Measurements from ENCODE around the gene RHOD. TPM values are rescaled to one million over a fixed set of nuclear protein-coding genes. Genes with fewer than 3 reads are reported as not detected.

The RHOD gene
- total RNA-seq, 1 donor from 2014 or later, result 29.8 TPM

DNA sequence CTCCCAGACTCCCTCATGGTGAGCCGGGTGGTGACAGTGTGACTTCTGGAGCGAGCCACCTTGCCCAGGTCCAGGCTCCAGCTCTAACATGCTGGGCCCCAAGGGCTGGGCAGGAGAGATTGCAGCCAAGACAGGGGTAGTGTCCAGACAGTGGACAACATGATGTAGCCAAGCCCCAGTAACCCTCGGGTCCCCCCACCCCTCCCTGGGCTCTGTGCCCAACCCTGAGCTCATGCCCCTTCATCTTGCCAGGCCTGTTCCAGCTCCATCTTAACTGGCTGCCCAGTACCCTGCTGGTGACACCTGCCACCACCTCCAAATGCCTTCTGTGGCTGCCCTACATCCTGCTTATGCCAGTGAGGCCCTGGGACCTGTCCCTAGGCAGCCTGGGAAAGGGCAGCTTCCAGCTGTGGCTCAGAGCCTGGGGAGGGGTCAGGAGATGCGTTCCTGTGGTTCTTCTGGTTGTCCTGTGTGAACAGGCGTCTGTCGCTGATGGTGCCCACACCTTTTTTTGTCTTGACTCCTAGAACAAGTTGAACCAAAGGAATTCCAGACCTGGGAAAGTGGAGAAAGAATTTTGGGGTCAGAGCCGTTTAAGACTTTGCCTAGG, 46.2 kb upstream of the RHOD start:
- Histone ChIP-seq H3K9me3 (ENCODE audit: insufficient read depth, low read depth, low read length) (no peaks in the 10 kb centered on the region), H3K4me2 (ENCODE audit: low read length) (no peak overlapping the region), H3K4me1 (ENCODE audit: insufficient read depth, low read length) (no peaks in the 10 kb centered on the region), H3K36me3 (ENCODE audit: insufficient read depth, low read length) (no peaks in the 10 kb centered on the region), H3K79me2 (ENCODE audit: insufficient read depth, low read length) (no peaks in the 10 kb centered on the region), H3K9ac (ENCODE audit: low read length) (no peak overlapping the region), H2AFZ (ENCODE audit: low read depth, low read length) (no peak overlapping the region), H3K4me3 (ENCODE audit: insufficient read depth, low read depth, low read length) (no peak overlapping the region), H3K27ac (ENCODE audit: low read depth, low read length) (no peak overlapping the region), H4K20me1 (ENCODE audit: insufficient read depth, low read length) (no peaks in the 10 kb centered on the region), H3K27me3 (ENCODE audit: insufficient read depth, low read length) (peaks cover 2% of the 10 kb centered on the region)
- no peaks in the 10 kb centered on the region for H3K4me1 Mint-ChIP-seq (ENCODE audit: low read depth, unreplicated experiment)
- DNase-seq (ENCODE audit: low read depth) (no peak), FAIRE-seq (no peak)
- H3K4me3 Mint-ChIP-seq (ENCODE audit: unreplicated experiment), result no peak overlapping the region
- H3K27ac Mint-ChIP-seq (ENCODE audit: unreplicated experiment), result no peak overlapping the region
- H3K9me3 Mint-ChIP-seq (ENCODE audit: unreplicated experiment), result no peaks in the 10 kb centered on the region
- H3K36me3 Mint-ChIP-seq (ENCODE audit: low read depth, unreplicated experiment), result no peaks in the 10 kb centered on the region
- H3K27me3 Mint-ChIP-seq (ENCODE audit: low read depth, unreplicated experiment), result peaks cover 27% of the 10 kb centered on the region
- TF ChIP-seq, protein P1, sequence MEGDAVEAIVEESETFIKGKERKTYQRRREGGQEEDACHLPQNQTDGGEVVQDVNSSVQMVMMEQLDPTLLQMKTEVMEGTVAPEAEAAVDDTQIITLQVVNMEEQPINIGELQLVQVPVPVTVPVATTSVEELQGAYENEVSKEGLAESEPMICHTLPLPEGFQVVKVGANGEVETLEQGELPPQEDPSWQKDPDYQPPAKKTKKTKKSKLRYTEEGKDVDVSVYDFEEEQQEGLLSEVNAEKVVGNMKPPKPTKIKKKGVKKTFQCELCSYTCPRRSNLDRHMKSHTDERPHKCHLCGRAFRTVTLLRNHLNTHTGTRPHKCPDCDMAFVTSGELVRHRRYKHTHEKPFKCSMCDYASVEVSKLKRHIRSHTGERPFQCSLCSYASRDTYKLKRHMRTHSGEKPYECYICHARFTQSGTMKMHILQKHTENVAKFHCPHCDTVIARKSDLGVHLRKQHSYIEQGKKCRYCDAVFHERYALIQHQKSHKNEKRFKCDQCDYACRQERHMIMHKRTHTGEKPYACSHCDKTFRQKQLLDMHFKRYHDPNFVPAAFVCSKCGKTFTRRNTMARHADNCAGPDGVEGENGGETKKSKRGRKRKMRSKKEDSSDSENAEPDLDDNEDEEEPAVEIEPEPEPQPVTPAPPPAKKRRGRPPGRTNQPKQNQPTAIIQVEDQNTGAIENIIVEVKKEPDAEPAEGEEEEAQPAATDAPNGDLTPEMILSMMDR (IDR thresholded peaks at IDR 0.05; ENCODE audit: insufficient read depth, low read depth, low read length), result no peak

DNA sequence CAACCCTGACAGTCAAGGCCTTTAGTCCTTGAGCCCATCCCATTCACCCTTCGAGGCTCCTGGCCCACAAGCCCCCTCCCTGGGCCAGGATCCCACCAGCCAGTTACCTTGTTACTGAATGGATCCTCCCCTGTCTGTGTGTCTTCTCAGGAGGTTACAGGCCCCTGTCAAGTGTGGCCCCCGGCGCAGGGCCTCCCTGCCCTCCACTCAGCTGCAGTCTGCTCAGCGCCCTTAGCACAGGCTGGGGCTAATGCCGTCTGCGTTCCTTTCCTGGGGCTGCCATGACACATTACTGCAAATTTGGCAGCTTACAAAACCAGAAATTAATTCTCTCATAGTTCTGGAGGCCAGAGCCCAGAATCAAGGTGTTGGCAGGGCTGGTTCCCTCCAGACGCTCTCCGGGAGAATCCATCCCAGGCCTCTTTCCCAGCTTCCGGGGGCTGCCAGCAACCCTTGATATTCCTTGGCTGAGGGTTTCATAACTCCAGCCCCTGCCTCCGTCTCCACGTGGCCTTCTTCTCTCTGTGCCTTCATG, 43.1 kb upstream of the RHOD start:
- Histone ChIP-seq H3K4me1 (ENCODE audit: insufficient read depth, low read length) (no peaks in the 10 kb centered on the region), H4K20me1 (ENCODE audit: insufficient read depth, low read length) (no peaks in the 10 kb centered on the region), H3K4me3 (ENCODE audit: insufficient read depth, low read depth, low read length) (no peak overlapping the region), H3K27ac (ENCODE audit: low read depth, low read length) (no peak overlapping the region), H3K79me2 (ENCODE audit: insufficient read depth, low read length) (no peaks in the 10 kb centered on the region), H2AFZ (ENCODE audit: low read depth, low read length) (no peak overlapping the region), H3K4me2 (ENCODE audit: low read length) (no peak overlapping the region), H3K9me3 (ENCODE audit: insufficient read depth, low read depth, low read length) (no peaks in the 10 kb centered on the region), H3K36me3 (ENCODE audit: insufficient read depth, low read length) (no peaks in the 10 kb centered on the region), H3K9ac (ENCODE audit: low read length) (no peak overlapping the region), H3K27me3 (ENCODE audit: insufficient read depth, low read length) (no peaks in the 10 kb centered on the region)
- Mint-ChIP-seq H3K27ac (ENCODE audit: unreplicated experiment) (no peak overlapping the region), H3K36me3 (ENCODE audit: low read depth, unreplicated experiment) (no peaks in the 10 kb centered on the region), H3K4me1 (ENCODE audit: low read depth, unreplicated experiment) (no peaks in the 10 kb centered on the region), H3K4me3 (ENCODE audit: unreplicated experiment) (no peak overlapping the region), H3K9me3 (ENCODE audit: unreplicated experiment) (no peaks in the 10 kb centered on the region), H3K27me3 (ENCODE audit: low read depth, unreplicated experiment) (peaks cover 26% of the 10 kb centered on the region)
- no peak for FAIRE-seq
- TF ChIP-seq, protein P1 (IDR thresholded peaks at IDR 0.05; ENCODE audit: insufficient read depth, low read depth, low read length), result no peak
- TF ChIP-seq EZH2 (IDR thresholded peaks at IDR 0.05; ENCODE audit: insufficient read depth, low read length), result no peak
- DNase-seq (ENCODE audit: low read depth), result no peak

GRCh38 chr11:67014343-67014742, 42.3 kb upstream of the RHOD start:
- Mint-ChIP-seq H3K36me3 (ENCODE audit: low read depth, unreplicated experiment) (no peaks in the 10 kb centered on the region), H3K27me3 (ENCODE audit: low read depth, unreplicated experiment) (peaks cover 29% of the 10 kb centered on the region), H3K27ac (ENCODE audit: unreplicated experiment) (no peak overlapping the region), H3K4me1 (ENCODE audit: low read depth, unreplicated experiment) (no peaks in the 10 kb centered on the region), H3K4me3 (ENCODE audit: unreplicated experiment) (no peak overlapping the region), H3K9me3 (ENCODE audit: unreplicated experiment) (no peaks in the 10 kb centered on the region)
- Histone ChIP-seq H3K36me3 (ENCODE audit: insufficient read depth, low read length) (no peaks in the 10 kb centered on the region), H3K4me2 (ENCODE audit: low read length) (no peak overlapping the region), H3K79me2 (ENCODE audit: insufficient read depth, low read length) (no peaks in the 10 kb centered on the region), H3K4me3 (ENCODE audit: insufficient read depth, low read depth, low read length) (no peak overlapping the region), H3K27ac (ENCODE audit: low read depth, low read length) (no peak overlapping the region), H3K9me3 (ENCODE audit: insufficient read depth, low read depth, low read length) (no peaks in the 10 kb centered on the region), H2AFZ (ENCODE audit: low read depth, low read length) (no peak overlapping the region), H3K9ac (ENCODE audit: low read length) (no peak overlapping the region), H3K4me1 (ENCODE audit: insufficient read depth, low read length) (no peaks in the 10 kb centered on the region), H3K27me3 (ENCODE audit: insufficient read depth, low read length) (no peaks in the 10 kb centered on the region), H4K20me1 (ENCODE audit: insufficient read depth, low read length) (no peaks in the 10 kb centered on the region)
- no peak for DNase-seq (ENCODE audit: low read depth)
- FAIRE-seq, result no peak
- TF ChIP-seq, protein P1 (IDR thresholded peaks at IDR 0.05; ENCODE audit: insufficient read depth, low read depth, low read length), result no peak
- TF ChIP-seq EZH2 (IDR thresholded peaks at IDR 0.05; ENCODE audit: insufficient read depth, low read length), result no peak

Measured in astrocyte (in vitro differentiated cells and primary cell).